ENCODE measurements around the gene SEPTIN10. TPM values are rescaled to one million over a fixed set of nuclear protein-coding genes. Genes with fewer than 3 reads are reported as not detected.

The SEPTIN10 gene
- total and polyA plus RNA-seq, 9 donors = 48.9 to 93.8 (median 74.8) TPM

GRCh38 chr2:109522063-109522374 is 91.7 kb downstream of the SEPTIN10 start:
- intact Hi-C loops (cut with DNase I) = no loop called here
- no peaks in the 10 kb centered on the region for H3K27me3 ChIP-seq
- H3K9me3 ChIP-seq = no peaks in the 10 kb centered on the region
- H3K4me1 ChIP-seq (ENCODE audit: insufficient read depth) = no peaks in the 10 kb centered on the region
- WGBS, 3 donors = 87 to 92% (median 91%) methylated on average over 7 of the region's 7 CpGs
- H3K36me3 ChIP-seq = no peaks in the 10 kb centered on the region
- peak in 1 of 5 donors; percentile 10 for DNase-seq
- TF ChIP-seq POLR2A (IDR thresholded peaks at IDR 0.05) (no peak), EP300 (IDR thresholded peaks at IDR 0.05) (no peak)
- TF ChIP-seq, protein P1, sequence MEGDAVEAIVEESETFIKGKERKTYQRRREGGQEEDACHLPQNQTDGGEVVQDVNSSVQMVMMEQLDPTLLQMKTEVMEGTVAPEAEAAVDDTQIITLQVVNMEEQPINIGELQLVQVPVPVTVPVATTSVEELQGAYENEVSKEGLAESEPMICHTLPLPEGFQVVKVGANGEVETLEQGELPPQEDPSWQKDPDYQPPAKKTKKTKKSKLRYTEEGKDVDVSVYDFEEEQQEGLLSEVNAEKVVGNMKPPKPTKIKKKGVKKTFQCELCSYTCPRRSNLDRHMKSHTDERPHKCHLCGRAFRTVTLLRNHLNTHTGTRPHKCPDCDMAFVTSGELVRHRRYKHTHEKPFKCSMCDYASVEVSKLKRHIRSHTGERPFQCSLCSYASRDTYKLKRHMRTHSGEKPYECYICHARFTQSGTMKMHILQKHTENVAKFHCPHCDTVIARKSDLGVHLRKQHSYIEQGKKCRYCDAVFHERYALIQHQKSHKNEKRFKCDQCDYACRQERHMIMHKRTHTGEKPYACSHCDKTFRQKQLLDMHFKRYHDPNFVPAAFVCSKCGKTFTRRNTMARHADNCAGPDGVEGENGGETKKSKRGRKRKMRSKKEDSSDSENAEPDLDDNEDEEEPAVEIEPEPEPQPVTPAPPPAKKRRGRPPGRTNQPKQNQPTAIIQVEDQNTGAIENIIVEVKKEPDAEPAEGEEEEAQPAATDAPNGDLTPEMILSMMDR (IDR thresholded peaks at IDR 0.05) = no peak
- no peak overlapping the region for H3K4me3 ChIP-seq
- H3K27ac ChIP-seq = no peak overlapping the region

- TF ChIP-seq POLR2A (IDR thresholded peaks at IDR 0.05) = no peak
- TF ChIP-seq, protein P1 (IDR thresholded peaks at IDR 0.05) = no peak
- no peak for TF ChIP-seq EP300 (IDR thresholded peaks at IDR 0.05)
- DNase-seq = peak in 1 of 5 donors; percentile 4
- Histone ChIP-seq H3K4me1 (ENCODE audit: insufficient read depth) (no peaks in the 10 kb centered on the region), H3K36me3 (no peaks in the 10 kb centered on the region), H3K4me3 (no peak overlapping the region), H3K9me3 (no peaks in the 10 kb centered on the region), H3K27ac (no peak overlapping the region), H3K27me3 (no peaks in the 10 kb centered on the region)
- intact Hi-C loops (cut with DNase I) = no loop called here
- 56 to 67% (median 62%) methylated on average over 20 of the region's 20 CpGs for WGBS, 3 donors
These were observed 92.3 kb downstream of the SEPTIN10 start for GRCh38 chr2:109521233-109522062.

- intact Hi-C loops (cut with DNase I) = no loop called here
- no peaks in the 10 kb centered on the region for H3K27me3 ChIP-seq
- no peaks in the 10 kb centered on the region for H3K36me3 ChIP-seq
- 88 to 96% (median 93%) methylated on average over 4 of the region's 4 CpGs for WGBS, 3 donors
- no peak overlapping the region for H3K27ac ChIP-seq
- H3K4me3 ChIP-seq = no peak overlapping the region
- no peaks in the 10 kb centered on the region for H3K9me3 ChIP-seq
- TF ChIP-seq POLR2A (IDR thresholded peaks at IDR 0.05) (no peak), EP300 (IDR thresholded peaks at IDR 0.05) (no peak)
- TF ChIP-seq, protein P1 (IDR thresholded peaks at IDR 0.05) = no peak
- H3K4me1 ChIP-seq (ENCODE audit: insufficient read depth) = peaks cover under 1% of the 10 kb centered on the region
- no peak for DNase-seq
These were observed 94.3 kb downstream of the SEPTIN10 start for GRCh38 chr2:109519513-109519912.

DNA sequence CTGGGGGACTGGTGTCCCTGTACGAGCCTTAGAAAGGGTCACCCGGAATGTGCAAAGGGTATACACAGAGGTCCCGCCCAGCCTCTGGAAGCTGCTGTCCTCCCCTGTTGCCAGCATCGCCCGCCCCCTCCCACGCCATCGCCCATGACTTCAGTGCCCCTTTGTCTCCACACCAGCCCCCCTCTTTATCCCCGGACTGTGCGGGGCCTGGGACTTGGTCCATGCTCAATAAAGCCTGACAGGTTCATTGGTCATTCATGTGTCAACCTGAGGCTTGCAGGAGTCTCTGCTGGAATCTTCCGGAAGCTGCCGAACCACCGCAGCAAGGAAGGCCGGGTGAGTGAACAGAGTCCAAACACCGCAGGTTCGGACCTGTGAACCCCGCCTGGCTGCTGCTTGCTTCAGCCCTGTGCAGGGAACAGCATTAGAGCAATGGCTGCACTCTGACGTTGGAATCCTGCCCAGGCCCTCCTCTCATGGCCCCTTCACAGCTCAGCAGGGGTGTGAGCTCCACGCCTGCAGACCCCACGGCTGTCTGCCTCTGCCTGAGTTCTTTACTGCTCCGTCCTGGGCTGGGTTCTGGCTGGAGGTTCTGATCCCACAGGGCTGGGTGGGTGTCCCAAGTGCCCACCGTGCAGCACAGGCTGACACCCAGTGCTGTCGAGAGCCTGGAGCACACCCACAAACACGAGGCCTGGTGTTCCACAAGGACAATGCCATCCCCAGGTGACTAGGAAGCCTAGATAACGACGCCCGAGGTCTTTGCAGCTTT is 96.5 kb downstream of the SEPTIN10 start:
- DNase-seq = no peak
- TF ChIP-seq POLR2A (IDR thresholded peaks at IDR 0.05) (no peak), EP300 (IDR thresholded peaks at IDR 0.05) (no peak)
- TF ChIP-seq, protein P1 (IDR thresholded peaks at IDR 0.05) = no peak
- no peaks in the 10 kb centered on the region for H3K27me3 ChIP-seq
- 86 to 93% (median 90%) methylated on average over 23 to 26 of the region's 26 CpGs for WGBS, 3 donors
- H3K4me3 ChIP-seq = no peak overlapping the region
- intact Hi-C loops (cut with DNase I) = no loop called here
- no peaks in the 10 kb centered on the region for H3K36me3 ChIP-seq
- no peaks in the 10 kb centered on the region for H3K9me3 ChIP-seq
- H3K4me1 ChIP-seq (ENCODE audit: insufficient read depth) = peaks cover 10% of the 10 kb centered on the region
- no peak overlapping the region for H3K27ac ChIP-seq

All from ovary (tissue), 9 donors.